Measurements from ENCODE around the gene EVI5. TPM values are rescaled to one million over a fixed set of nuclear protein-coding genes. Genes with fewer than 3 reads are reported as not detected.

EVI5 gene
- total RNA-seq, 4 donors from 2014 or later = 16.3 to 135 (median 33.7) TPM

GRCh38 chr1:92493139-92493538 lies 291.8 kb downstream of the EVI5 start:
- Histone ChIP-seq H3K27me3 (no peaks in the 10 kb centered on the region), H3K9me3 (no peaks in the 10 kb centered on the region), H3K36me3 (no peaks in the 10 kb centered on the region), H3K27ac (no peak overlapping the region), H3K4me3 (no peak overlapping the region), H3K4me1 (no peaks in the 10 kb centered on the region)
- TF ChIP-seq POLR2A (IDR thresholded peaks at IDR 0.05) (no peak), CTCF (IDR thresholded peaks at IDR 0.05) (no peak)
- no peak for DNase-seq

- peaks cover 0 to 30% (median 6%) of the 10 kb centered on the region in 4 donors for H3K4me1 ChIP-seq
- DNase-seq = no peak
- H3K36me3 ChIP-seq = no peaks in the 10 kb centered on the region
- TF ChIP-seq CTCF (IDR thresholded peaks at IDR 0.05) = no peak
- no peak for TF ChIP-seq POLR2A (IDR thresholded peaks at IDR 0.05)
- no peak overlapping the region for H3K27ac ChIP-seq
- peaks cover 0 to 19% of the 10 kb centered on the region in 2 donors for H3K27me3 ChIP-seq
- H3K9me3 ChIP-seq = no peaks in the 10 kb centered on the region
- no peak overlapping the region for H3K4me3 ChIP-seq
Observed at GRCh38 chr1:92488832-92489231, 296.1 kb downstream of the EVI5 start.

GRCh38 chr1:92488416-92488815 lies 296.5 kb downstream of the EVI5 start:
- DNase-seq = no peak
- TF ChIP-seq POLR2A (IDR thresholded peaks at IDR 0.05) (no peak), CTCF (IDR thresholded peaks at IDR 0.05) (no peak)
- Histone ChIP-seq H3K4me3 (no peak overlapping the region), H3K9me3 (no peaks in the 10 kb centered on the region), H3K27ac (no peak overlapping the region), H3K27me3 (peaks cover 0 to 23% of the 10 kb centered on the region in 2 donors), H3K36me3 (no peaks in the 10 kb centered on the region), H3K4me1 (peaks cover 0 to 34% (median 8%) of the 10 kb centered on the region in 4 donors)

- peak overlapping the region; percentile 78 to 88 (median 82) for H3K27ac ChIP-seq
- H3K36me3 ChIP-seq = no peaks in the 10 kb centered on the region
- peaks cover 0 to 35% of the 10 kb centered on the region in 2 donors for H3K27me3 ChIP-seq
- TF ChIP-seq POLR2A (IDR thresholded peaks at IDR 0.05) (no peak), CTCF (IDR thresholded peaks at IDR 0.05) (no peak)
- peaks cover 0 to 46% (median 15%) of the 10 kb centered on the region in 4 donors for H3K4me1 ChIP-seq
- no peaks in the 10 kb centered on the region for H3K9me3 ChIP-seq
- H3K4me3 ChIP-seq = peak overlapping the region; percentile 51 to 72 (median 60)
- no peak for DNase-seq
Observed at GRCh38 chr1:92487078-92487605, 297.8 kb downstream of the EVI5 start.

- H3K4me1 ChIP-seq = peaks cover 0 to 53% (median 15%) of the 10 kb centered on the region in 4 donors
- peak; percentile 29 to 77 (median 72) for DNase-seq
- H3K27me3 ChIP-seq = peaks cover 0 to 42% of the 10 kb centered on the region in 2 donors
- H3K9me3 ChIP-seq = no peaks in the 10 kb centered on the region
- TF ChIP-seq CTCF (IDR thresholded peaks at IDR 0.05) (no peak), POLR2A (IDR thresholded peaks at IDR 0.05) (peak in 1 of 2 donors; percentile 21)
- H3K27ac ChIP-seq = peak within 1 kb of the TSS; percentile 78 to 88 (median 82)
- H3K4me3 ChIP-seq = peak within 1 kb of the TSS; percentile 51 to 72 (median 60)
- H3K36me3 ChIP-seq = no peaks in the 10 kb centered on the region
Observed at GRCh38 chr1:92486251-92487077, 298.4 kb downstream of the EVI5 start, which contains the start of gene GFI1. TSS of gene GFI1 (minus strand) at chr1:92486925. CDS start at chr1:92483487, 3,438 bp downstream.

Data from Peyer's patch (tissue), 4 donors.